Measurements from ENCODE around the gene PHYHD1.

The PHYHD1 gene

GRCh38 chr9:128910906-128911305, 9.9 kb upstream of the PHYHD1 start:
- peaks cover 30% of the 10 kb centered on the region for H3K36me3 ChIP-seq (ENCODE audit: control insufficient read depth, low read length)
- no peak overlapping the region for H3K4me3 ChIP-seq (ENCODE audit: low read length)

GRCh38 chr9:128911529-128912035, 9.2 kb upstream of the PHYHD1 start:
- Histone ChIP-seq H3K27me3 (ENCODE audit: control insufficient read depth, low read length) (no peaks in the 10 kb centered on the region), H3K4me2 (ENCODE audit: low read length) (no peak overlapping the region), H3K4me3 (ENCODE audit: low read length) (no peak overlapping the region), H3K36me3 (ENCODE audit: control insufficient read depth, low read length) (peaks cover 35% of the 10 kb centered on the region), H4K20me1 (ENCODE audit: control insufficient read depth, insufficient read depth, low read depth, low read length) (no peaks in the 10 kb centered on the region), H3K4me1 (ENCODE audit: control insufficient read depth, low read length) (no peaks in the 10 kb centered on the region), H3F3A (ENCODE audit: control insufficient read depth, insufficient read depth) (no peaks in the 10 kb centered on the region), H3K27ac (ENCODE audit: low read depth, low read length) (no peak overlapping the region), H3K79me2 (ENCODE audit: control insufficient read depth, low read length) (peaks cover 12% of the 10 kb centered on the region; the same call in 1 of the 2 replicates), H3K9me3 (ENCODE audit: control insufficient read depth, insufficient read depth, low read length) (no peaks in the 10 kb centered on the region), H3K9me2 (replicated peaks; ENCODE audit: control insufficient read depth, low read length) (no peaks in the 10 kb centered on the region)
- TF ChIP-seq EZH2phosphoT487 (IDR thresholded peaks at IDR 0.05; ENCODE audit: borderline replicate concordance, low read length) (no peak), CTCF (IDR thresholded peaks at IDR 0.05; ENCODE audit: low read depth, low read length, poor library complexity, severe bottlenecking) (no peak)

More at GRCh38 chr9:128910906-128911305, 9.9 kb upstream of the PHYHD1 start:
- no peaks in the 10 kb centered on the region for H4K20me1 ChIP-seq (ENCODE audit: control insufficient read depth, insufficient read depth, low read depth, low read length)
- no peaks in the 10 kb centered on the region for H3K9me3 ChIP-seq (ENCODE audit: control insufficient read depth, insufficient read depth, low read length)
- peaks cover 12% of the 10 kb centered on the region; the same call in 1 of the 2 replicates for H3K79me2 ChIP-seq (ENCODE audit: control insufficient read depth, low read length)
- H3K27me3 ChIP-seq (ENCODE audit: control insufficient read depth, low read length): no peaks in the 10 kb centered on the region
- H3K9me2 ChIP-seq (replicated peaks; ENCODE audit: control insufficient read depth, low read length): no peaks in the 10 kb centered on the region
- no peaks in the 10 kb centered on the region for H3F3A ChIP-seq (ENCODE audit: control insufficient read depth, insufficient read depth)
- no peak overlapping the region for H3K27ac ChIP-seq (ENCODE audit: low read depth, low read length)
- H3K4me1 ChIP-seq (ENCODE audit: control insufficient read depth, low read length): no peaks in the 10 kb centered on the region
- TF ChIP-seq CTCF (IDR thresholded peaks at IDR 0.05; ENCODE audit: low read depth, low read length, poor library complexity, severe bottlenecking): no peak
- TF ChIP-seq EZH2phosphoT487 (IDR thresholded peaks at IDR 0.05; ENCODE audit: borderline replicate concordance, low read length): no peak
- no peak overlapping the region for H3K4me2 ChIP-seq (ENCODE audit: low read length)

- Histone ChIP-seq H3K27me3 (ENCODE audit: control insufficient read depth, low read length) (no peaks in the 10 kb centered on the region), H3K36me3 (ENCODE audit: control insufficient read depth, low read length) (peaks cover 33% of the 10 kb centered on the region), H3K9me3 (ENCODE audit: control insufficient read depth, insufficient read depth, low read length) (no peaks in the 10 kb centered on the region), H3K4me3 (ENCODE audit: low read length) (no peak overlapping the region), H3K4me1 (ENCODE audit: control insufficient read depth, low read length) (no peaks in the 10 kb centered on the region), H3K4me2 (ENCODE audit: low read length) (no peak overlapping the region), H3F3A (ENCODE audit: control insufficient read depth, insufficient read depth) (0 out of 2 replicates have a peak, but pooled peaks cover 2% of the 10 kb centered on the region), H3K9me2 (replicated peaks; ENCODE audit: control insufficient read depth, low read length) (no peaks in the 10 kb centered on the region), H3K27ac (ENCODE audit: low read depth, low read length) (no peak overlapping the region), H3K79me2 (ENCODE audit: control insufficient read depth, low read length) (peaks cover 12% of the 10 kb centered on the region; the same call in 1 of the 2 replicates), H4K20me1 (ENCODE audit: control insufficient read depth, insufficient read depth, low read depth, low read length) (no peaks in the 10 kb centered on the region)
- TF ChIP-seq CTCF (IDR thresholded peaks at IDR 0.05; ENCODE audit: low read depth, low read length, poor library complexity, severe bottlenecking) (no peak), EZH2phosphoT487 (IDR thresholded peaks at IDR 0.05; ENCODE audit: borderline replicate concordance, low read length) (no peak)
Observed at GRCh38 chr9:128912270-128912853, 8.4 kb upstream of the PHYHD1 start.

All from DOHH2 (cell line).